Activated naive CD4-positive, alpha-beta T cell (primary cell): ENCODE results near the gene DDIT4.
"Not testable (repeated sequence)": the region's sequence is repeated elsewhere in the genome, so short reads cannot be mapped to it uniquely, and the experiment has no call there.

Experiments
- DNase-seq, 4 experiments: peaks; one replicate each; lab custom pipeline; 2025; lab: John Stamatoyannopoulos, UW

DDIT4 gene, protein sequence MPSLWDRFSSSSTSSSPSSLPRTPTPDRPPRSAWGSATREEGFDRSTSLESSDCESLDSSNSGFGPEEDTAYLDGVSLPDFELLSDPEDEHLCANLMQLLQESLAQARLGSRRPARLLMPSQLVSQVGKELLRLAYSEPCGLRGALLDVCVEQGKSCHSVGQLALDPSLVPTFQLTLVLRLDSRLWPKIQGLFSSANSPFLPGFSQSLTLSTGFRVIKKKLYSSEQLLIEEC

DNA sequence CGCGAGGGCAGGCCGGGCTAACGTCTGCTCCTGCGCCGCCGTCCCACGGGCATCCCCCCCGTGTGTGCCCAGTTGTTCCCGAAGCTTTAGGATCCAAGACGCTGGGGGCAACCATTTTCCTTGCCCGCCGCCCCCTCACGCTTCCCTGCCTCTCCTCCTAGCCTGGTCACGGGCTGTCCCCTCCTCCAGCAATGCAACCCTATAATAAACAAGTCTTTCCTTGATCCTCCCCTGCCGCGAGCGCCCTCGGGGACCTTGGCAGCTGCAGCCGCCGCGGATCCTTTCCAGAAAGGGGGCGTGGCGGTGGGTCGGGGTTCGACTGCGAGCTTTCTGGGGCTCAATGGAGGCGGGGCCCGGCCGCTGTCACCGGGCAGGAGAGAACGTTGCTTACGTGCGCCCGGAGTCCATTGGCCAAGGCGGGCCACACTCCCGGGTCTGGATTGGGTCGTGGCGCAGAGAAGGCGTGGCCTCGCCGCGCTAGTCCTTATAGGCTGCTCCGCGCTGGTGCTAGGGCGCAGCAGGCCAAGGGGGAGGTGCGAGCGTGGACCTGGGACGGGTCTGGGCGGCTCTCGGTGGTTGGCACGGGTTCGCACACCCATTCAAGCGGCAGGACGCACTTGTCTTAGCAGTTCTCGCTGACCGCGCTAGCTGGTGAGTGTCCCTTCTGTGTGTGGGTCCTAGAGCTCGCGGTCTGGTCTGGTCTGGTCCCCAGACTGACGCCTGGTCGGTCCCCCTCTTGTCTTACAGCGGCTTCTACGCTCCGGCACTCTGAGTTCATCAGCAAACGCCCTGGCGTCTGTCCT lies at the start of gene DDIT4:
Gene DDIT4, plus strand, starts transcription at position 515 of the 803 bp plus-strand sequence. CDS start 293 bp downstream, outside the sequence.
- DNase-seq: peak; percentile 86 to 97 (median 92)

DNA sequence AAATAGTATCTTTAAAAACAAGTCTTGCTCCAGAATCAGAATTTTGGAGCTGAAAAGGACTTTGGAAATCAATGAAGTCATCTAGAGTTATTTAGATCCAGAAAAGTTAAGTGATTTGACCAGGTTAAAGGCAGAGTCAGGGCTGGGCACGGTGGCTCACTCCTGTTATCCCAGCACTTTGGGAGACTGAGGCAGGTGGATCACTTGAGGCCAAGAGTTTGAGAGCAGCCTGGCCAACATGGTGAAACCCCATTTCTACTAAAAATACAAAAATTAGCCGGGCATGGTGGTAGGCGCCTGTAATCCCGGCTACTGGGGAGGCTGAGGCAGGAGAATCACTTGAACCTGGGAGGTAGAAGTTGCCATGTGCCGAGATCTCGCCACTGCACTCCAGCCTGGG lies 49.5 kb upstream of the DDIT4 start:
- not testable (repeated sequence) for DNase-seq

DNA sequence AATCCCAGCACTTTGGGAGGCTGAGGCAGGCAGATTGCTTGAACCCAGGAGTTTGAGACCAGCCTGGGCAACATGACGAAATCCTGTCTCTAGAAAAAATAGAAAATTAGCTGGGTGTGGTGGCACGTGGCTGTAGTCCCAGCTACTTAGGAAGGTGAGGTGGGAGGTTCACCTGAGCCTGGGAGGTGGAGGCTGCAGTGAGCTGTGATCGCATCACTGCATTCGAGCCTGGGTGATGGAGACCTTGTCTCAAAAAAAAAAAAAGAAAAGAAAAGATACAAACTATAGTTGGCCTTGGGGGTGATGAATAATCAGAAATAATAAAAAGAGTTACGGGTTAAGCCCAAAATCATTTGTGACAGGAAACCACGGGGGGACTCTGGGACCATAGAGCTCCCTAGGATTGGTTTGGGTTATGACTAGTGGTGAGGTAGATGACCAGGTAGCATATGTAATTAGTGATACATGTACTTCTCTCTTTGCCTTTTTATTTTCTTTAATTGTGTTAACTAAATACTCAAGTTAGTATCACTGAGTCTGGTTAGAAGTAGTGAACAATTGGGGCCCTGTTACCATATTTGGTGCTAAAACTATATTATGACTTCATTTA lies 47.2 kb upstream of the DDIT4 start:
- no peak for DNase-seq

DNA sequence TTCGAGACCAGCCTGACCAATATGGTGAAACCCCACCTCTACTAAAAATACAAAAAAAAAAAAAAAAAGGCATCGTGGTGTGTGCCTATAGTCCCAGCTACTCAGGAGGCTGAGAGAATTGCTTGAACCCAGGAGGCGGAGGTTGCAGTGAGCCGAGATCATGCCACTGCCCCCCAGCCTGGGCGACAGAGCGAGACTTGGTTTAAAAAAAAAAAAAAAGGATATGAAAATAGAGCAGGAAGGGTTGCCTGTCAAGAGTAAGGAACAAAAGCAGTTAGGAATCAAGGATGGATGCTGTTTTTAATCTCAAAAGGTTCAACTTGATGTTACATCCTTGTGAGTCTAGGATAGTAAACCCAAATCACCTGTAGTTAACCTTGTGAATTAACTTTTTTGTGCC lies 45.9 kb upstream of the DDIT4 start:
- no peak for DNase-seq

DNA sequence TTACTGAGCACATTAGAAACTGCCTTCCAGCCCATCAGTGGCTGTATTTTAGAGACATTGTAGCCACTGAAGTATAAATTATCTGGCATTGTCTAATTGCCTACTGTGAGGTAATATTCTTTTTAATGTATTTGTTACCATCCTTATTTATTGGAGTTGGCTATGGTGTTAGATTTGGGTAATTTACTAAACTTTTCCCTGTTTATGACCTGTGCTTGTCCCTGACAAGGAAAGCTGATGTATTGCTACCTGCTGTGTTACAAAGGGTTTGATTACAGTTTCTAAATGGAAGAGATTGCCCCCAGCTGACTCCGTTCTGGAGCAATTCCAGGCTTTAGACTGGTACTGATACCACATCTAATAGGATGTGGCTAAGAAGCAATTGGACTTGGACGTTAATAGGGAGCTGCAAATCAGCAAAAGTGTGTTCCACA lies 45.4 kb upstream of the DDIT4 start:
- no peak for DNase-seq

DNA sequence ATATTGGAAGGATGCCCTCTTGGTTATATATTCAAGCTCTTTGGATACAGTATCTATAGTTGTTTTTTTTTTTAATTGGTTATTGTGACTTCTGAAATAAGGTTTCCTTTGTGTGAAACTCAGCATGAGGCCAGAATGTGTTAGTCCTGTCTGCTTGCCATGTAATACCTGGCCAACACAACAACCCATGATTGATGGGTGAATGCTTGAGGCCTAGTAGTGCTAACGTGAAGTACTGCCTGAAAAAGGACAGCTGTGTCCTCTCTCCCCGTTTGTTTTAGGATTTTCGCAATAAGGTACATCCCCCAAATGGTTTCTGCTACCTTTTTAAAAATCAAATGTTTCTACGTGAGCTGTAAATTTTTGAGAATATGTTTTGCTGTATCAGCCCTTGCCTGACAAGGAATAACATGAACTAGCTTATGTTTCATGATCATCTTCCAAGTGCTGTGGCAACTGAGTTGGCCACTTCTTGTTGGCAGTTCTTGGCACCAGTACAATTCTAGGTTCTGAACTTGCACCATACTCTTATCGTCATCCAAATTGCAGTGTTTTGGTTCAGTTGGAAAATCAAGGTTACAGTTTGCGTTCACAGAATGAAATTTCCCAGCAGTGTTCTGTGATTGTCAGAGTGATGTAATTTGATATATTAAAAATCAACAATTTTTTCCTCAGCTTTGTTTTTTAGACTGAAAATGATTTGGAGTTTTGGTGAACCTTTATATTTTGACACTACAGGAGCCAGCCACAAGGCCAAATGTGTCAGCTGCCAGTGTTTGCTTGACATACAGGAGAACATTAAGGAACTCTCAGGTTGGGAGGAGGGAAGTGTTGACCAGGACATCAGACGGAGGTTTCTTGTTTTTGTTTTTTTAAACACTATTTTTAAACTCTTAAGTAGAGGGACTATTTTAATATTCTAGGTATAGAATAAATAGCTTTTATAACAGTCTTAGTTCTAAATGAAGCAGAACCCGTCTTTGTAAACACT lies 44.2 kb upstream of the DDIT4 start:
- DNase-seq: no peak

DNA sequence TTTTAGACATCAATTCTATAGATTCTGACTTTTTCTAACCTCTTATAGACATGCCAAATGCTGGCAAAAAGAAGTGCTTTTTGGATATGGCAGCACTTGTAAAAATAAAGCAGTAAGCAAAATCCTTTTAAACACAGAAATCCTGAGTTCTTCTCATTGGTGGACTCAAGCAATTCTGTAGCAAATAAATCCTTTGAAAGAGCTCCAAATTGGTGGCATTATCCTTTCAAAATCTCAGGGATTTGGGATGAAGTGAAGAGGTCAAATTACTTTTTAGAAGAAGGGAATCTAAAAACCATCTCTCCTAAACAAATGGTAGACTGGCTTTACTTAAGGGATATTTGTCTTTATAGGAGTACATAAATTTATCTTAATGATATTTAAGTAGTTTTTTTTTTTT lies 40.1 kb upstream of the DDIT4 start:
- no peak for DNase-seq

DNA sequence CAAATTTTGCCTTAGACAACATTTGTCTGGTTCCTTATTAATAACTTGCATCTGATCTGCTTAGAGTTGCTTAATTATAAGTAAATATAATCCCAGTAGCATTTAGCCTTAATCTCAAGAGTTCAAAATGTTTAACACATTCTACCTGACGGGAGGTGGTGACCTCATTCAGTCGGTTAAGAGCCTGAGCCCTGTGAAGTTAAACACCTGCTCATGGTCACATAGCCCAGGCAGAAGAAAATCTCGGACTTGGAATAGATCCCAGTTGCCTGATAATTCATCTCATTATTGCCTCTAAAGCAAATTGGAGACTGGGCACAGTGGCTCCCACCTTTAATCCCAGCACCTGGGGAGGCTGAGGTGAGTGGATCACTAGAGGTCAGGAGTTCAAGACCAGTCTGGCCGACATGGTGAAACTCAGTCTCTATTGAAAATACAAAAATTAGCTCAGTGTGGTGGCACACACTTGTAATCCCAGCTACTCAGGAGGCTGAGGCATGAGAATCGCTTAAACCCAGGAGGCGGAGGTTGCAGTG lies 39.1 kb upstream of the DDIT4 start:
- no peak for DNase-seq

DNA sequence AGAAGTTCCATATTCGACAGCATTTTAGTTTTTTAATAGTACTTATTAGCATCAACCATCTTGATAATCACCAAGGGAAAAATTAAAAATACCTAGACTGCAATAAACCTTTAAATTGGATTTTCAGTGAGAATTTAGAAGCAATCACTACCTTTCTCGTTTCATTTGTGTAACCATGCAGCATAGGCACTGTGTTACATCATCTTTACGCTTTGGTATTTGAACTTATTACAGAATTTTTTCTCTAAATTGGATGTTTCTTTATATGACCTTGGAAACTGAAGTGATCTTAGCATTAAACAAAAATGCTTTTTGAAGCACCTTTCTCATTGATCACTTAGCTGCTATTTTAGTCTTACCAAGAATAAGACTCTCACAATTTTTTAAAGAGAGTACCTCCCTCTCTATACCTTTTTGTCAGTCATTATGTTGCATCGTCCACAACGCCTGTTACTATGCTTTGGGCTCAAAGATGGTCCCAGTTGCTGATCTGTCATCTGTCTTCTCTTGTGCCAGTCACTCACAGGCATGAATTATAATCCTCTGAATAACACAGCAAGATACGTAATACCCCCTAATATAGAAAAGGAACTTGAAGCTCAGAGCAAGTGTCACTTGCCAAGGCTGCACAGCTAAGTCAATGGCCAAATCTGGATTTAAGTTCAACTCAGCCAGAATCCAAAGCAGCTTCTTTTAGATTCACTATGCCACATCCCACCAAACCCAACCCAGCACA lies 38.0 kb upstream of the DDIT4 start:
- no peak for DNase-seq

DNA sequence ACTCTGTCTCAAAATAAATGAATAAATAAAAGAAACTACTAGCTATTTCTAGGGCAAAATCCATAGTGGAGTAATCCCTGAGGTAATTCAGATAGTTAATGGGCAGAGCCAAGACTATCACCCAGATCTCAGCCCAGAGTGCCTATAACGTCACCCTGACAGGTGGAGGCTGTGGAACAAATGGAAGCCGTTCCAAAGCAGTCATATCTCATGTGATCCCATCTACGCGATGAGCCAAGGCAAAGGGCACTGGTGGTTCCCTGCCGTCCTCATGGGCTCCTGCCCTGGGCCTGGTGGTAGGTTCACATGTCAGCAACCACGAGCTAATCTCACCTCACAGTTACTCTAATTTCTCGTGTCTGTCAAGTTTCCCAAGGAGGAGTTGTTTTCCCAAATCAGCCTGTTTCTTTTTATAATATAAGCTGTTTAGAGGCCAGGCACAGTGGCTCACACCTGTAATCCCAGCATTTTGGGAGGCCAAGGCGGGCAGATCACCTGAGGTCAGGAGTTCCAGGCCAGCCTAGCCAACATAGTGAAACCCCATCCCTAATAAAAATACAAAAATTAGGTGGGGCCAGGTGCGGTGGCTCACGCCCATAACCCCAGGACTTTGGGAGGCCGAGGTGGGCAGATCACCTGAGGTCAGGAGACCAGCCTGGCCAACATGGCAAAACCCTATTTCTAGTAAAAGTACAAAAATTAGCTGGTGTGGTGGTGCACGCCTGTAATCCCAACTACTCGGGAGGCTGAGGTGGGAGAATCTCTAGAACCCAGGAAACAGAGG lies 35.1 kb upstream of the DDIT4 start:
- DNase-seq: no peak

DNA sequence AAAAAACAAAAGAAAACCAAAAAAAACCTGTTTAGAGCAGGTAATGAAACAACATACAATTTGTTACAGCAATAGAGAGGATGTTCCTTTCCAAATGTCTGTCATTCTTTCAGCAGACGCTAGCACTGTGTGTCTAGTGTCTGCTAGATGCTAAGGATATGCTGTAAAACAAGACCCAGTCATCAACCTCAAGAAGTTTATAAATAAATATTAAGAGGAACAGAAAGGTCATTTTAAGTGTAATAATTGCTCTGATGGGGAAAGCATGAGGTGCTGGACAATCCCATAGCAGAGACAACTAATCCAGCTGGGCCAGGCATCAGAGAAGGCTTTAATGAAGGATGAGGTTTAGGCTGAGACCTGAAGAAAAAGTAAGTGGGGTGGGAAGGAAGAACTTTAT lies 34.3 kb upstream of the DDIT4 start:
- no peak for DNase-seq

DNA sequence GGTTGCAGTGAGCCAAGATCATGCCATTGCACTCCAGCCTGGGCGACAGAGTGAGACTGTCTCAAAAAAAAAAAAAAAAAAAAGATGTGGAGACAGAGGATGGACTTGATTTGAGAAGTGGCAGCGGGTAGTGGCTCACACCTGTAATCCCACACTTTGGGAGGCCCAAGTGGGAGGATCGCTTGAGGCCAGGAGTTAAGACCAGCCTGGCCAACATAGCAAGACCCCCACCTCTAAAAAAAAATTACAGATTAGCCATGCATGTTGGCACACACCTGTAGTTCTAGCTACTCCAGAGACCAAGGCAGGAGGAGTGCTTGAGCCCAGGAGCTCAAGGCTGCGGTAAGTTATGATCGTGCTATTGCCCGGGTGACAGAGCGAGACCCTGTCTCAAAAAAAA lies 33.4 kb upstream of the DDIT4 start:
- no peak for DNase-seq

DNA sequence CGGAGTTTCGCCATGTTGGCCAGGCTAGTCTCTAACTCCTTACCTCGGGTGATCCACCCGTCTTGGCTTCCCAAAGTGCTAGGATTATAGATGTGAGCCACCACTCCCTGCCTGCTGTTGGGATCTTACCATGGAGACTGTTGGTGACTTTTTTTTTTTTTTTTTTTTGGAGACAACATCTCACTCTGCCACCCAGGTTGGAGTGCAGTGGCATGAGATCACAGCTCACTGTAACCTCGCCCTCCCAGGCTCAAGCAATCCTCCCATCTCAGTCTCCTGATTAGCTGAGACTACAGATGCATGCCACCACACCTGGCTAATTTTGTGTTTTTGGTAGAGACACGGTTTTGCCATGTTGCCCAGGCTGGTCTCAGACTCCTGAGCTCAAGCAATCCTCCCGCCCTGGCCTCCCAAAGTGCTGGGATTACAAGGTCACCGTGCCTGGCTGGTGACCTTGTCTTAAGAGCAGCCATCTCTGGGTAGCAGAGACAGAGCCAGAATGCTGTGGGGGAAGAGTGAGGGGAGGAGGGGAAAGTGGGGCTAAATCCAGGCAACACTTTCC lies 32.0 kb upstream of the DDIT4 start:
- DNase-seq: no peak

DNA sequence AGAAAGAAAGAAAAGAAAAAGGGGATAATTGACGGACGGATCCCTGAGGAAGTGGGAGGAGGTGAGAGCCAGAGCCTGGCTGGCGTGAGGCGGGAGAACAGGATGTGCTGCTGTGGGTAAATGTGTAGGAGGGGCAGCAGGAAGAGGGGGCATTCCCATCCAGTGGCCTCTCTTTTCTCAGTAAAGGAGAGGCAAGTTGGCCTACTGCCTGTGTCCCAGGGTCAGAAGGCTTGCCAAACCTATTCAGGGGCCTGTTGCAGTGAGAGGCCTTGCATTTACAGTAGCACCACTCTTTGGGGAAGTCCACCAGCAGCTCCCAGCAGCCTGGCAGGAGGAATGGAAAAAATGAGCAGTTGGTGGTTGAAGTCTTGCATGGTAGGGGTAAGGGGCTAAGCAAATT lies 31.0 kb upstream of the DDIT4 start:
- DNase-seq: no peak

DNA sequence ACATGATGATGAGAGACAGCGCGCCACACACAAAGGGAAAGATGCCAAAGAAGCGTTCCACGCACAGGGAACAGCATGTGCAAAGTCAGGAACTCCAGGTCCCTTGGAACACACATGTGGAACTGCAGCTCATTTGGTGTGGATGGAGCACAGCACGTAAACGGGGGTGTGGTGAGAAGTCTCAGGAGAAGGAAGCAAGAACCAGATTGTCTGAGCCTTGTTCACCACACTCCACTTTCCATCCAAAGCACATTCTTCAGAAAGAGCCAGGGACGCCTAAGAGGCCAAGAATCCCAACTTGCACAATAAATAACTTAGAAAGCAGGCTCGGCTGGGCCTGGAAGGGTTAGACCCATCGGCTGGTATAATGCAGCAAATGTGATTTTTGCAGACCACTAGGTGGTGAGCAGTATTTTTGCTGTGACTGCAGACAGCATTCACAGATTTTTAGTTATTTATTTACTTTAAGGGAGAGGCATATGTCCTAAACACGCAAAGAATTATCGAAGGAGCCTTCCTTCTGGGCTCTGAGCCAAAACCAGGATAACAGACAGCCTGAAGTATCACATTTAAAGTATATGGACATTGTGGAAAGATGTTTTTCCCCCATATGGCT lies 29.8 kb upstream of the DDIT4 start:
- DNase-seq: no peak

DNA sequence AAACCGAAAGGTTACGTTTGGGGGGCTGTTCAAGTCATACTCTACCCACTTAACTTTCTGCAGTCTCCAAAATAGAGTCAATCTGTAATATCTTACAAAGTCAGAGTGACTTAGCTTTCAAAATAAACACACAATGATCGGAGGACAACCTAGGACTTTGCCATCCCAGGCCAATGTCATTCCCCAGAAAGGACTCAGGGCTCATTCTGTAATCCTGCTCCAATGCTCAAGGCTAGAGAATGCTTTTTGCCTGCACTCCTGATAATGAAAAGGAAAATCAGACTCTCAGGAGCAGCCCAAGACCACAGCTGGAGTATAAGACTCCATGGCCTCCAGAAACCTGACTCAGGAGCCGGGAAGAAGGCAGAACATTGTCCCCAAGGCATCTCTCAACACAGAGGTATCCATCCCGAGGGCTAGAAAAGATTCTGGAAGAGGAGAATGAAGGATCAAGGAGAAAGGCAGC lies 29.1 kb upstream of the DDIT4 start:
- no peak for DNase-seq

DNA sequence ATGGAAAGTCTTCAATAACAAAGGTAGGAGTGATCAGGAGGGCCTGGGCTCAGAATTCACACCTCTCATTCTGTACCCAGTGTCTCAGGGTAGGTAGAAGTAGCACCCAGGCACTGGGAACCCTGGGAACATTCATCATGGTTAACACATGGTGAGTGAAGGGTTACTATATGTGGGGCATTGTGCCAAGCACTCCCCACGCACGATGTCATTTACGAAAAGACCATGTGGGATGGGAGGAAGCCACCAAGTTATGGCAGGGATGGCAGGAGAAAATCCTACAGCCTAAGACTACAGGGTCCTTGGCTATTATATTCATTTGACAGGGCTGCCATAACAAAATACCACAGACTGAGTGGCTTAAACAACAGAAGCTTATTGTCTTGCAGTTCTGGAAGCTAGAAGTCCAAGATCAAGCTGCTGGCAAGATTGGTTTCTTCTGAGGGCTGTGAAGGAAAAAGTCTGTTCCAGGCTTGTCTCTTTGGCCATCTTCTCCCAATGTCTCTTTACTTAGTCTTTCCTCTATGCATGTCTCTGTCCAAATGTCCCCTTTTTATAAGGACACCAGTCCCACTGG lies 27.7 kb upstream of the DDIT4 start:
- DNase-seq: no peak

DNA sequence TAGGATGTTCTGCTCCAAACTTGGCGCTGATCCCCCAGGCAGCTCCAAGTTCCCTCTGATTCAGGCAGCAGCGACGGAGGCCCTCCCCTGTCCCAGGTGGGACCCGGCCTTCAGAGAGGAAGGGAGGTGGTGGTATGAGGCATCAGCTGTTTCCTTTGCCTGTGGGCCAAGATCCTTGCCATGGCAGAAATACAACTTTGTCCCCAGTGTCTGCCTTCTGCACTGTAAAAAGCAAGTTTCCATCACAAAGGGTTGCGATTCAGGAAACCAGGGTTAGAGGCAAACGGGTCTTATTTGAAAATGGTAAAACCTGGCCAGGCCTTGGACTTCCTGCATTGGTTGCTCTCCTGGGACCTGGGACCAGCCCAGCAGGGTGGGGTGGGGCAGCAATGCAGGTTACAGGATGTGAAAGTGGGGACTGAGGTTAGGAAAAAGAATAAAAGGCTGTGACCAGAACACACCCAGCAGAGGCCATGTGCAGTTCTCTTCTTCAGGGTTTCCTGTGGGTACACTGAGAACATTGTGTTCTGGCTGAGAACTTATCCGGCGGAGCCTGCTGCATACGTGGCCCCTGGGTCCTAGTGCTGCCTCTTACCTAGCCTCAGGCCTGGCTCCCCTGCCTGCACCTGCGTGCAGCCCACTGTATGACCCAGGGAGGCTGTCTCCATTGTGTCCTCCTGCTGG lies 25.1 kb upstream of the DDIT4 start:
- DNase-seq: peak in 2 of 4 experiments; percentile 39 to 55
